Measurements from ENCODE around the gene TAF11L5.
"Not testable (repeated sequence)": the region's sequence is repeated elsewhere in the genome, so short reads cannot be mapped to it uniquely, and the experiment has no call there.

The TAF11L5 gene
- total RNA-seq: 0 reads per million in 2 experiments

GRCh38 chr5:17524935-17525334 lies at the start of gene TAF11L5:
TAF11L5 (plus strand) TSS chr5:17525235.
- DNase-seq (ENCODE audit: low read depth): not testable (repeated sequence)

GRCh38 chr5:17477043-17477442 lies 48.0 kb upstream of the TAF11L5 start:
- no peak for DNase-seq (ENCODE audit: low read depth)

GRCh38 chr5:17477573-17478265 lies 47.3 kb upstream of the TAF11L5 start:
- no peak for DNase-seq (ENCODE audit: low read depth)

- no peak for DNase-seq (ENCODE audit: low read depth)
These were observed 43.7 kb upstream of the TAF11L5 start for GRCh38 chr5:17481378-17481777.

DNA sequence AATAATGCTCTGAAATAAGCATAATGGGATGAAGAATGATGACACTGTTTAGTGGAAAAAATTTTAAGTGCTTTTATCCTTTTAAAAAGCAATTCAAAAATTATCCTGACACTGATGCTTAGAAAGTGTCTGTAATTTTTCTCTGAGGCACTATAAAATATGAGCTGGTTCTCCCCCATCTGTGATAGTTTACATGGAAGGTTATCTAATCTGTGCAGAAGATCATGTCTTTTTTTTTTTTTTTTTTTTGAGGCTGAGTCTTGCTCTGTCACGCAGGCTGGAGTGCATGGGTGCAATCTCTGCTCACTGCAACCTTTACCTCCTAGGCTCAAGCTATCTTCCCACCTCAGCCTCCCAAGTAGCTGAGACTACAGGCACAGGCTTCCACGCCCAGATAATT lies 42.2 kb upstream of the TAF11L5 start:
- DNase-seq (ENCODE audit: low read depth): no peak

DNA sequence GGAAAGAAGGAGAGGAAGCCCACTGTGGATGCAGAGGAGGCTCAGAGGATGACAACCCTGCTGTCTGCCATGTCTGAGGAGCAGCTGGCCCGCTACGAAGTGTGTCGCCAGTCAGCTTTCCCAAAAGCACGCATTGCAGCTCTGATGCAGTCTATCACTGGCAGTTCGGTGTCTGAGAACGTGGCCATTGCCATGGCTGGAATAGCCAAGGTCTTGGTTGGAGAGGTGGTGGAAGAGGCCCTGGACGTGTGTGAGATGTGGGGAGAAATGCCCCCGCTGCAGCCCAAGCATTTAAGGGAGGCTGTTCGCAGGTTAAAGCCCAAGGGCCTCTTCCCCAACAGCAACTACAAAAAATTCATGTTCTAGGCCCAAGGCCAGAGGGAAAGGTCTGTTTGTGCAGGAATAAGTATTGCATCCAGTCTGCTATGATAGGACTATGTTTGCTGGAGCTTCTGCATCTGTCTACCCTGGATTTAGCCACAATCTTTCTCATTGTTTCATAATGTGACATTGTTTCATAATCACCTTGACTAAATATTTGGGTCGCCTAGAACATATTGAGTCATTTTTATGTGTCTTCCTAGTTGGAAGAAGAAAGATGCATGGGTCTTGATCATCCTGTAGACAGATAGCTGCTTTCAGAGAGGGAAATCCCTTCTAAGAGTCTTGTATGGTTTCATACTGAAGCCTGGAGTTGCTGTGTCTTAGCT lies 38.4 kb upstream of the TAF11L5 start:
- not testable (repeated sequence) for DNase-seq (ENCODE audit: low read depth)

- no peak for DNase-seq (ENCODE audit: low read depth)
These were observed 37.9 kb upstream of the TAF11L5 start for GRCh38 chr5:17487174-17487512.

- not testable (repeated sequence) for DNase-seq (ENCODE audit: low read depth)
These were observed 33.8 kb upstream of the TAF11L5 start for GRCh38 chr5:17491257-17491656.

- DNase-seq (ENCODE audit: low read depth): no peak
These were observed 32.3 kb upstream of the TAF11L5 start for GRCh38 chr5:17492770-17493169.

GRCh38 chr5:17497446-17497845 lies 27.6 kb upstream of the TAF11L5 start:
- DNase-seq (ENCODE audit: low read depth): no peak

GRCh38 chr5:17497931-17498330 lies 27.1 kb upstream of the TAF11L5 start, which contains the start of gene TAF11L2:
TAF11L2 (plus strand) TSS chr5:17498231.
- not testable (repeated sequence) for DNase-seq (ENCODE audit: low read depth)

DNA sequence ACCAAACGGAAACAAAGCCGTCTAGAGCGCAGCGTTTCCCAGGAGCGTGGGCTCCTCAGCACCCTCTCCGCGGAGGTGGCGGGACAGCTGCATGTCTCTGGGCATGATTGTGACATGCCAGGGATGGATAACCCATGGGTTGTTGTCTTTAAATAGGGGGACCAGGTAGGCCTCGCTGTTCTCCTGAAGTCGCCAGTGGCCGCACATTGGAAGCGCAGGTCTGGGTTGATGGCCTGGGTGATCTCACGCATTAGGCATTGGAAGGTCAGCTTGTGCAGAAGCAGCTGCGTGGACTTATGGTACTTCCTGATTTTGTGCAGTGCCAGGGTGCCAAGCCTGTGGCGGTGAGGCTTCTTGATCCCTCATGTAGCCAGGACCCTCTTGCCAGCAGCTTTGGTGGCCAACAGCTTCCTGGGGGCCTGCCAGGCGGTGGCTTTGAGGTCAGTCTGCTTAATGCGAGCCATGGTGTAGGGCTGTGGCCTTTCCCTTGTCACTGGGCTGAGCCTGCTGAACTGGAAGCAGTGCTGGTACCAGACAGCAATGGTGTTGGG lies 13.2 kb upstream of the TAF11L5 start:
- no peak for DNase-seq (ENCODE audit: low read depth)

GRCh38 chr5:17517526-17517925 lies 7.5 kb upstream of the TAF11L5 start:
- DNase-seq (ENCODE audit: low read depth): not testable (repeated sequence)

GRCh38 chr5:17518067-17518466 lies 7.0 kb upstream of the TAF11L5 start, which contains the start of gene TAF11L3:
TAF11L3 (plus strand) TSS chr5:17518367.
- DNase-seq (ENCODE audit: low read depth): not testable (repeated sequence)

DNA sequence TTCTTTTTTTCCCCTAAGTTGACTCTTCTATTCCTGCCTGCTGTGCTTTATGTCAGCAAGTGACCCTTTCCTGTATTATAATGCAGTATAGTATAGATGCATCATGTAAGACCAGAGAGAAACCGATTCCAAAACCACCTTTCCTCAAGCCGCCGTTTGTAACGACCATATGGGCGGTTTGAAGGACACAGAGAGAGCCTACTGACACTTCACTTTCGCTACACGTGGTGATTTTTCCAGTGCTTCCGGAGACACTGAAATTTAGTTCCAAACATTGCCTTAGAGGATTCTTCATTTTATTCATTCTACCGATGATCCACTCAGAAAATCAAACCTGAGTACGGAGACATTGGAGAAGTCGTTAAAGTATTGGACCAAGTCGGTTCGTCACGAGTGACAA lies 5.5 kb upstream of the TAF11L5 start:
- DNase-seq (ENCODE audit: low read depth): peak; percentile 2

DNA sequence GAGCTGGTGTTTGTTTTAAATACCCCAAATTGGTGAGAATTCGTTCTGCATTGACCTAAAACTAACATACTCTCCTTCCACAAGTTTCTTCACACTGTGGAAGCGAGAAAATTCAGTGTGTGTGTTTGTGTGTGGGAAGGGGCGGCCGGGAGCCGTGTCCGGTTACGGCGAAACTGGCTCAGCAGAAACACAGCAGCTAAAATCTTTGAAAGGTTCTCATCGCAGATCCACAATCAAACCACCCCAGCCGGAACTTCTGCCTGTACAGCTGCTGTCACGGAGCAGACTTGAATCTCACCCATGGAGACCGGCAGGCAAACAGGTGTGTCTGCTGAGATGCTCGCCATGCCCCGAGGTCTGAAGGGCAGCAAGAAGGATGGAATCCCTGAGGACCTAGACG lies 3.5 kb upstream of the TAF11L5 start, which contains the start of gene TAF11L4:
TSS of gene TAF11L4 (plus strand) at position 301 of the 400 bp plus-strand sequence.
- DNase-seq (ENCODE audit: low read depth): not testable (repeated sequence)

DNA sequence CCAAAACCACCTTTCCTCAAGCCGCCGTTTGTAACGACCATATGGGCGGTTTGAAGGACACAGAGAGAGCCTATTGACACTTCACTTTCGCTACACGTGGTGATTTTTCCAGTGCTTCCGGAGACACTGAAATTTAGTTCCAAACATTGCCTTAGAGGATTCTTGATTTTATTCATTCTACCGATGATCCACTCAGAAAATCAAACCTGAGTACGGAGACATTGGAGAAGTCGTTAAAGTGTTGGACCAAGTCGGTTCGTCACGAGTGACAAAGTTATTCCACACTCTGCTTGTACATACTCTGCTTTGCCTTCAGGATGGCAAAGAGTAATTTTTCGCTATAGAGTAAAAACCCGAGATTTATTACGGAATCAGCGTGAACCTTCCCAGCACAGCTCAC lies 1.5 kb downstream of the TAF11L5 start:
- not testable (repeated sequence) for DNase-seq (ENCODE audit: low read depth)

- DNase-seq (ENCODE audit: low read depth): not testable (repeated sequence)
These were observed 3.3 kb downstream of the TAF11L5 start, which contains the start of gene TAF11L6 for GRCh38 chr5:17528369-17528768. TAF11L6 (plus strand) TSS chr5:17528669.
